H1 (cell line): ENCODE results near the gene ADSS1.

ENCODE experiments used
- CTCF ChIP-seq, 3 experiments: IDR thresholded peaks; 1 replicate in 2 of 3; 2 replicates in 1 of 3; pipeline versions ENCODE4 v1.5.1 to v1.6.1; 2011; ENCODE audit warnings: low read length in 3 of 3, mild to moderate bottlenecking in 3 of 3, inconsistent platforms in 2 of 3, low read depth in 1 of 3, moderate library complexity in 1 of 3; ENCODE audit not compliant: insufficient read depth in 1 of 3; ENCODE audit errors: control extremely low read depth in 1 of 3
- EP300 ChIP-seq, 2 experiments: IDR thresholded peaks; 1 replicate in 1 of 2; 2 replicates in 1 of 2; pipeline ENCODE4 v1.6.1; 2011 to 2012; ENCODE audit warnings: low read depth in 2 of 2, low read length in 2 of 2, mild to moderate bottlenecking in 2 of 2, borderline replicate concordance in 1 of 2, inconsistent platforms in 1 of 2, moderate library complexity in 1 of 2
- KDM1A ChIP-seq: fragments of 200-600, 300-600 bp; sonication (generic); IDR thresholded peaks from 2 replicates; pipeline ENCODE4 v1.7.1; 2016; ENCODE audit warnings: mild to moderate bottlenecking, low read length, borderline replicate concordance
- POLR2A ChIP-seq, 2 experiments: IDR thresholded peaks; 1 replicate in 1 of 2; 2 replicates in 1 of 2; pipeline ENCODE4 v1.6.1; 2011; ENCODE audit warnings: low read depth in 2 of 2, low read length in 2 of 2, mild to moderate bottlenecking in 2 of 2; ENCODE audit errors: control extremely low read depth in 1 of 2
- SP1 ChIP-seq: IDR thresholded peaks from 2 replicates; pipeline ENCODE4 v1.6.1; 2011; ENCODE audit warnings: low read depth, low read length
- SRF ChIP-seq: IDR thresholded peaks from 2 replicates; pipeline ENCODE4 v1.6.1; 2011; ENCODE audit warnings: mild to moderate bottlenecking, low read depth, low read length, moderate library complexity

GRCh38 chr14:104690861-104691455 lies 33.1 kb upstream of the ADSS1 start:
- no peak for TF ChIP-seq CTCF (IDR thresholded peaks at IDR 0.05; ENCODE audit: control extremely low read depth in 1 of 3, insufficient read depth in 1 of 3, low read depth in 1 of 3, low read length in 3 of 3)
- TF ChIP-seq SP1: no peak
- no peak for TF ChIP-seq SRF
- no peak for TF ChIP-seq EP300 (IDR thresholded peaks at IDR 0.05; ENCODE audit: borderline replicate concordance in 1 of 2, low read depth in 2 of 2, low read length in 2 of 2)
- TF ChIP-seq POLR2A (IDR thresholded peaks at IDR 0.05; ENCODE audit: control extremely low read depth in 1 of 2, low read depth in 2 of 2, low read length in 2 of 2): no peak
- TF ChIP-seq KDM1A: no peak
